HCT116 (cell line): Measurements from ENCODE around the gene AAR2. TPM values are rescaled to one million over a fixed set of nuclear protein-coding genes. Genes with fewer than 3 reads are reported as not detected.

Experiments
- ATAC-seq: fragments of 200-7000 bp; cut with Tn5 transposase; 2 replicates; pipeline ENCODE4 v1.9.1; 2020; ENCODE audit warnings: mild to moderate bottlenecking, moderate library complexity
- BruUV-seq: library from RNA; stranded (reverse); fragments of 400-500 nt; replicated peaks from 2 replicates; lab custom pipeline; 2021; lab: Mats Ljungman, UMichigan
- CTCF ChIA-PET: fragments of 300-600 bp; sonication (Branson Sonifier 250); formaldehyde crosslinking; loops from one replicate; lab custom pipeline; 2021; ENCODE audit warnings: antibody characterized with exemption; lab: Charles Lee
- POLR2A ChIA-PET: fragments of 300-600, 350-600 bp; sonication (Branson Sonifier 250); formaldehyde crosslinking; loops from one replicate; lab custom pipeline; 2021; ENCODE audit warnings: antibody characterized with exemption; lab: Charles Lee
- RAD21 ChIA-PET, 2 experiments: fragments of 300-600 bp; sonication (Branson Sonifier 250); formaldehyde crosslinking; loops; one replicate each; lab custom pipeline; 2023; ENCODE audit warnings: low total read pairs in 2 of 2; ENCODE audit not compliant: uncharacterized antibody in 2 of 2, unreplicated experiment in 2 of 2, low non-redundant PET in 1 of 2; lab: Charles Lee
- DNase-seq: peaks from one replicate; pipeline ENCODE4 v3.0.0-alpha.2; 2010; ENCODE audit warnings: low read depth, low spot score
- H2AFZ ChIP-seq: fragments of 200-600 bp; shearing (Covaris generic), sonication (generic); 2 replicates; pipeline ENCODE4 v1.6.1; 2017; ENCODE audit warnings: low read depth, mixed run types, mixed read lengths, antibody characterized with exemption, low read length; ENCODE audit not compliant: poor library complexity, severe bottlenecking
- H3K27ac ChIP-seq: 2 replicates; pipeline ENCODE4 v1.5.1; 2012; ENCODE audit warnings: low read depth, low read length
- H3K27me3 ChIP-seq: fragments of 200-600 bp; sonication (generic); 2 replicates; pipeline ENCODE4 v1.6.1; 2016; ENCODE audit warnings: mixed run types, low read length, mixed read lengths; ENCODE audit not compliant: insufficient read depth
- H3K36me3 ChIP-seq, 2 experiments: fragments of 200-500 bp in 1 of 2; fragments of 200-600 bp in 1 of 2; sonication (Bioruptor generic) in 1 of 2; sonication (generic) in 1 of 2; 2 replicates each; pipeline versions ENCODE4 v1.5.1 to v1.6.1; 2014 to 2016; ENCODE audit warnings: low read length in 2 of 2, inconsistent platforms in 1 of 2, mixed read lengths in 1 of 2, mixed run types in 1 of 2; ENCODE audit not compliant: insufficient read depth in 2 of 2, control insufficient read depth in 1 of 2
- H3K4me1 ChIP-seq, 2 experiments: fragments of 200-600 bp in 1 of 2; sonication (generic) in 1 of 2; 2 replicates each; pipeline versions ENCODE4 v1.5.1 to v1.6.1; 2012 to 2017; ENCODE audit warnings: low read length in 2 of 2, inconsistent platforms in 1 of 2, mild to moderate bottlenecking in 1 of 2, mixed read lengths in 1 of 2, mixed run types in 1 of 2, moderate library complexity in 1 of 2; ENCODE audit not compliant: insufficient read depth in 2 of 2, control insufficient read depth in 1 of 2
- H3K4me2 ChIP-seq: fragments of 200-600 bp; sonication (generic); 2 replicates; pipeline ENCODE4 v1.6.1; 2017; ENCODE audit warnings: mixed run types, low read length, mixed read lengths
- H3K4me3 ChIP-seq, 2 experiments: fragments of 200-600 bp in 1 of 2; sonication (generic) in 1 of 2; replicated peaks in 1 of 2; 2 replicates each; pipeline ENCODE4 v1.5.1; 2011 to 2016; ENCODE audit warnings: low read length in 2 of 2, control low read depth in 1 of 2, low read depth in 1 of 2, mild to moderate bottlenecking in 1 of 2, mixed read lengths in 1 of 2, mixed run types in 1 of 2
- H3K79me2 ChIP-seq: fragments of 200-600 bp; sonication (generic); 2 replicates; pipeline ENCODE4 v1.6.1; 2017; ENCODE audit warnings: mild to moderate bottlenecking, mixed run types, low read length, moderate library complexity, mixed read lengths; ENCODE audit not compliant: insufficient read depth
- H3K9ac ChIP-seq: fragments of 200-600 bp; sonication (generic); 2 replicates; pipeline ENCODE4 v1.6.1; 2016; ENCODE audit warnings: low read length, mixed read lengths
- H3K9me2 ChIP-seq: fragments of 200-600 bp; sonication (generic), shearing (Covaris generic); 2 replicates; pipeline ENCODE4 v1.6.1; 2017; ENCODE audit warnings: mixed run types, mild to moderate bottlenecking, moderate library complexity; ENCODE audit not compliant: insufficient read depth
- H3K9me3 ChIP-seq, 2 experiments: fragments of 200-500 bp in 1 of 2; fragments of 200-600 bp in 1 of 2; sonication (Bioruptor generic) in 1 of 2; sonication (generic) in 1 of 2; 2 replicates each; pipeline ENCODE4 v1.6.1; 2014 to 2017; ENCODE audit warnings: low read length in 2 of 2, mixed read lengths in 2 of 2, inconsistent platforms in 1 of 2, low read depth in 1 of 2, mild to moderate bottlenecking in 1 of 2, mixed run types in 1 of 2, moderate library complexity in 1 of 2; ENCODE audit not compliant: control insufficient read depth in 1 of 2, insufficient read depth in 1 of 2
- H4K20me1 ChIP-seq: fragments of 200-600 bp; sonication (generic), shearing (Covaris generic); 2 replicates; pipeline ENCODE4 v1.6.1; 2017; ENCODE audit warnings: mixed run types, mild to moderate bottlenecking, moderate library complexity; ENCODE audit not compliant: insufficient read depth
- CBX3 ChIP-seq: IDR thresholded peaks from 2 replicates; pipeline ENCODE4 v1.6.1; 2012; ENCODE audit warnings: low read depth
- CEBPB ChIP-seq: IDR thresholded peaks from 2 replicates; pipeline ENCODE4 v1.6.1; 2012; ENCODE audit warnings: low read depth
- CTCF ChIP-seq, 3 experiments: fragments of 200-600 bp in 1 of 3; sonication (generic) in 1 of 3; IDR thresholded peaks in 2 of 3; conservative IDR thresholded peaks in 1 of 3; 2 replicates each; pipeline ENCODE4 v1.5.1; 2012 to 2017; ENCODE audit warnings: low read depth in 2 of 3, low read length in 2 of 3, antibody characterized with exemption in 1 of 3, borderline replicate concordance in 1 of 3, control low read depth in 1 of 3, mild to moderate bottlenecking in 1 of 3, mixed read lengths in 1 of 3, mixed run types in 1 of 3, moderate library complexity in 1 of 3; ENCODE audit not compliant: insufficient read depth in 1 of 3
- EGR1 ChIP-seq: IDR thresholded peaks from 2 replicates; pipeline ENCODE4 v1.6.1; 2012; ENCODE audit warnings: low read depth
- ELF1 ChIP-seq: IDR thresholded peaks from 2 replicates; pipeline ENCODE4 v1.6.1; 2012; ENCODE audit warnings: low read depth, borderline replicate concordance
- EZH2 ChIP-seq: fragments of 200-600 bp; sonication (generic); IDR thresholded peaks from 2 replicates; pipeline ENCODE4 v1.6.1; 2017; ENCODE audit warnings: antibody characterized with exemption, mixed run types
- EZH2phosphoT487 ChIP-seq: fragments of 200-600 bp; IDR thresholded peaks from 2 replicates; pipeline ENCODE4 v1.6.1; 2018; ENCODE audit warnings: antibody characterized with exemption, borderline replicate concordance
- JUND ChIP-seq: IDR thresholded peaks from 2 replicates; pipeline ENCODE4 v1.6.1; 2012
- MAX ChIP-seq: IDR thresholded peaks from 2 replicates; pipeline ENCODE4 v1.6.1; 2012
- POLR2AphosphoS5 ChIP-seq: IDR thresholded peaks from 2 replicates; pipeline ENCODE4 v1.6.1; 2011; ENCODE audit warnings: mild to moderate bottlenecking, low read depth, low read length, moderate library complexity
- RAD21 ChIP-seq: IDR thresholded peaks from 2 replicates; pipeline ENCODE4 v1.6.1; 2012; ENCODE audit warnings: low read depth, mild to moderate bottlenecking
- REST ChIP-seq: IDR thresholded peaks from 2 replicates; pipeline ENCODE4 v1.6.1; 2012; ENCODE audit warnings: low read depth
- SIN3A ChIP-seq: IDR thresholded peaks from 2 replicates; pipeline ENCODE4 v1.6.1; 2012; ENCODE audit warnings: low read depth
- SP1 ChIP-seq: IDR thresholded peaks from 2 replicates; pipeline ENCODE4 v1.6.1; 2012; ENCODE audit warnings: low read depth
- SRF ChIP-seq: IDR thresholded peaks from 2 replicates; pipeline ENCODE4 v1.6.1; 2012; ENCODE audit warnings: low read depth
- TCF7L2 ChIP-seq: IDR thresholded peaks from 2 replicates; pipeline ENCODE4 v1.7.0; 2011; ENCODE audit warnings: borderline replicate concordance, inconsistent platforms; ENCODE audit not compliant: insufficient read depth, insufficient read length; ENCODE audit errors: extremely low read depth
- YY1 ChIP-seq: IDR thresholded peaks from 2 replicates; pipeline ENCODE4 v1.6.1; 2011; ENCODE audit warnings: low read length, low read depth, moderate library complexity, mild to moderate bottlenecking; ENCODE audit not compliant: insufficient replicate concordance; ENCODE audit errors: extremely low read depth
- ZBTB33 ChIP-seq: IDR thresholded peaks from 2 replicates; pipeline ENCODE4 v1.6.1; 2011; ENCODE audit warnings: mild to moderate bottlenecking, low read length, moderate library complexity; ENCODE audit not compliant: insufficient replicate concordance; ENCODE audit errors: extremely low read depth
- ZFX ChIP-seq: fragments of 450-650 bp; IDR thresholded peaks from 2 replicates; pipeline ENCODE4 v1.6.1; 2017
- ZNF274 ChIP-seq: fragments of 200-500 bp; sonication (Bioruptor generic); IDR thresholded peaks from 2 replicates; pipeline ENCODE4 v1.6.1; 2014; ENCODE audit warnings: mild to moderate bottlenecking, low read depth, low read length, inconsistent platforms
- intact Hi-C: fragments of 100-400 bp; cut with micrococcal nuclease; formaldehyde crosslinking; loops from 2 replicates; pipeline ENCODE4 v1.10.0; 2022
- total RNA-seq: library from RNA; stranded (reverse); gene quantifications from one replicate; pipeline ENCODE4 v1.2.1, GENCODE V29; 2021; ENCODE audit not compliant: unreplicated experiment

AAR2 gene
- total RNA-seq, 1 experiment from 2014 or later, result 23.3 TPM

- H3K9ac ChIP-seq, result no peak overlapping the region
- intact Hi-C loops, result no loop called here
- RAD21 ChIA-PET, result no interaction called here
- H3K9me2 ChIP-seq, result no peaks in the 10 kb centered on the region
- no peaks in the 10 kb centered on the region for H3K9me3 ChIP-seq
- H3K36me3 ChIP-seq, result no peaks in the 10 kb centered on the region
- ATAC-seq (no peak), DNase-seq (no peak)
- no peaks in the 10 kb centered on the region for H4K20me1 ChIP-seq
- H3K27me3 ChIP-seq, result no peaks in the 10 kb centered on the region
- POLR2A ChIA-PET, result no interaction called here
- no peak overlapping the region for H3K27ac ChIP-seq
- H3K4me3 ChIP-seq, result no peak overlapping the region
- BruUV-seq, result no TSS peak
- no peak overlapping the region for H3K4me2 ChIP-seq
- TF ChIP-seq POLR2AphosphoS5 (no peak), REST (no peak), ELF1 (no peak), YY1 (no peak), TCF7L2 (no peak), CTCF (IDR thresholded peaks at IDR 0.05 in 2 of 3, conservative IDR thresholded peaks at IDR 0.05 in 1 of 3; ENCODE audit: borderline replicate concordance in 1 of 3, insufficient read depth in 1 of 3, low read depth in 2 of 3, low read length in 2 of 3) (no peak), CEBPB (no peak), EGR1 (no peak), MAX (no peak), ZFX (no peak), SRF (no peak), CBX3 (no peak), RAD21 (no peak), SP1 (no peak), JUND (no peak), ZBTB33 (no peak), SIN3A (no peak), ZNF274 (no peak), EZH2 (no peak), EZH2phosphoT487 (no peak)
- CTCF ChIA-PET, result no interaction called here
- H3K79me2 ChIP-seq, result no peaks in the 10 kb centered on the region
- H3K4me1 ChIP-seq, result no peaks in the 10 kb centered on the region
- H2AFZ ChIP-seq, result no peak overlapping the region
Measured at GRCh38 chr20:36205026-36205425, 31.3 kb upstream of the AAR2 start.
